HG03442 (cell line): ENCODE measurements around the gene LIG3.
"Not testable (repeated sequence)": the region's sequence is repeated elsewhere in the genome, so short reads cannot be mapped to it uniquely, and the experiment has no call there.

Source experiments
- ATAC-seq: cut with Tn5 transposase; IDR thresholded peaks from one replicate; pipeline ENCODE4 v1.9.1; 2021; ENCODE audit warnings: mild to moderate bottlenecking, moderate library complexity; ENCODE audit not compliant: unreplicated experiment

Gene LIG3

DNA sequence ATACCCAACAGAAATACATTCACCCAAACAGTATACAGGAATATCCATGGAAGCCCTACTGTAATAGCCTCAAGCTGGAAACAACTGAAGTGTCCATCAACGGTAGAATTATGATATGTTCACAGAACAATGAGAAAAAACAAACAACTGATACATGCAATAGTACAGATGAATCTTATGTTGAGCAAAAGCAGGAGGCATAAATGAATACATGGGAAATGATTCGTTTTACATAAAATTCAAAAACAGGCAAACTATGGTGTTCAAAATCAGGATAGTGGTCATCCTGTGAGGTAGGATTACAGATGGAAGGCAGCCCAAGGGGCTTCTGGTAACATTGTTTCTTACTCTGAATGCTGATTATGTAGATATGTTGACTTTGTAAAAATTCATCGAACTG, 58.1 kb downstream of the LIG3 start:
- no peak for ATAC-seq

DNA sequence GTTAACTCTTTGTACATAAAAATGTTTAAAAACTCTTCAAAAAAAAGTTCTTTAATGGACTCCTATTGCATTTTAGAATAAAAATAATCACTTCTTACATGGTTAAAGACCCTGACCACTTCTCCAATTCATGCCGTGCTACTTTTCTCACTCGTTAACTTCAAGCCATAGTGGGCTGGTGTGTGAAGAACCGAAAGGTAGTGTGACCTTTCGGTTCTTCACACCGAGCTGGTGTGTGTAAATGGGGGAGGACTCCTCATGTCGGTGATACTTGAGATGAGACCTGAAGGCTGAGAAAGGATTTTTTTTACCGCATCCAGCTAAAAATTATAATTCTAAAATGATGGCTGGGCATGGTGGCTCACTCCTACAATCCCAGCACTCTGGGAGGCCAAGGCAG, 61.1 kb downstream of the LIG3 start:
- ATAC-seq: no peak

DNA sequence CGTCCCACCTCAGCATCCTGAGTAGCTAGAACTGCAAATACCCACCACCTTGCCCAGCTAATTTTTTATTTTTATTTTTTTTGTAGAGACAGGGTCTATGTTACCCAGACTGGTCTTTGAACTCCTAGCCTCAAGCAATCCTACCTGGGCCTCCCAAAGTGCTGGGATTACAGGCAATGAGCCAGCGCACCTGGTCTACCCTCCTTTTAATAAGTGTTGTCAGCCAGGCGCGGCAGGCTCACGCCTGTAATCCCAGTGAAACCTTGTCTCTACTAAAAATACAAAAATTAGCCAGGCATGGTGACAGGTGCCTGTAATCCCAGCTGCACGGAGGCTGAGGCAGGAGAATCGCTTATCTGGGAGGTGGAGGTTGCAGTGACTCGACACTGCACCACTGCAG, 63.9 kb downstream of the LIG3 start:
- ATAC-seq: no peak

DNA sequence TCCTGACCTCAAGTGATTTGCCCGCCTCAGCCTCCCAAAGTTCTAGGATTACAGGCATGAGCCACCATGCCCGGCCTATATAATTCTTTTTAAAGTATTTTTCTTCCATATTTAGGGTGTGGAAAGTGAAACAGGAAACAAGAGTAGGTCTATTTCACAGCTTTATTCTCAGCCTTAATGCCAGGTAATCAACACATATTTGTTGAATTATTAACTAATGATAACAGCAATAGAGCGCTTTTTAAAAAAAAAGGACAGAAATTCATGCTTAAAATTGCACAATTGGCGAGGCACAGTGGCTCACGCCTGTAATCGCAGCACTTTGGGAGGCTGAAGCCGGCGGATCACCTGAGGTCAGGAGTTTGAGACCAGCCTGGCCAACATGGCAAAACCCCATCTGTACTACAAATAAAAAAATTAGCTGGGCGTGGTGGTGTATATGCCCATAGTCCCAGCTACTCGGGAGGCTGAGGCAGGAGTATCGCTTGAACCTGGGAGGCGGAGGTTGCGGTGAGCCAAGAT, 65.2 kb downstream of the LIG3 start:
- ATAC-seq: not testable (repeated sequence)

DNA sequence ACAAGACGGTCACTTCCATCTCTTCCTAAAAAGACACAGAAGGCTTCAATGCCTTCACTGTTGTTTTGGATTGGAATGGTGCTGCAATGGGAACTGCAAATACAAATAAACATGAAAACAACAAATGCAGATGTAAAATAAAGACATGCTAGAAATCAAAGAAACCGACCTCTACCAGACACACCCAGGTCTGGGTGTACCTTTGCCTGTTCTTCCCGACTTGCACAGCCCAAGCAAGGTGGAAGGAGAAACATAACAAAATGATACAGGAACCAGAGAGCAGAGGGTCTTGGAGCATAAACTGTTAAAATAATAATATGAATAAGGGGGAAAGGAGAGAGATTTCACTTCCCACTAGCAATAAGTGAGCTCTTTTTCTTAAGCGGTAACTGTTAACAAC, 65.9 kb downstream of the LIG3 start:
- no peak for ATAC-seq

DNA sequence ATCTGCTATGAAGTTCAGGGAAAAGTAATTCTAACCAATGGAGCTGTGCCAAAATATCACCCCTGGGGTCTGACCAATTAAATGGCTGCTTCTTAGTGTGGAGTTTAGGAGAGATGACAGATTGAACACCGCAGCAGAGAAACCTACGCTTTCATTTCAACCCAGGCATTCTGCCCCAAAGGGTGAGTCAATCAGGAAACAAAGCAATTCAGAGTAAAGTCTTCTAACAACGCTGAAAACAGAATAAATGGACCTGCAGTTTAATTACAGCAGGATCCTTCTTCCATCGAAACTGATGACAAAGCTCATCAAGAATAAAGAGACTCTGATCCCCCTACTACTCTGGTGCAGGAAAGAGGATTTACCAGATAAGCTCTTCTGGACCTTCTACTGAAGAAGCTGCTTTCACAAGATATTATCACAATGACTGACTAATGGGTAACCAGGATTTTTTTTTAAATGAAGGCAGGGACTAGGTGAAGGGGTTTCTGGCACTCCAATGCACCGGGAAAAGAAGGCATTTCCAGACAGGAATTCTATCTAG, 66.5 kb downstream of the LIG3 start:
- ATAC-seq: peak; percentile 46

DNA sequence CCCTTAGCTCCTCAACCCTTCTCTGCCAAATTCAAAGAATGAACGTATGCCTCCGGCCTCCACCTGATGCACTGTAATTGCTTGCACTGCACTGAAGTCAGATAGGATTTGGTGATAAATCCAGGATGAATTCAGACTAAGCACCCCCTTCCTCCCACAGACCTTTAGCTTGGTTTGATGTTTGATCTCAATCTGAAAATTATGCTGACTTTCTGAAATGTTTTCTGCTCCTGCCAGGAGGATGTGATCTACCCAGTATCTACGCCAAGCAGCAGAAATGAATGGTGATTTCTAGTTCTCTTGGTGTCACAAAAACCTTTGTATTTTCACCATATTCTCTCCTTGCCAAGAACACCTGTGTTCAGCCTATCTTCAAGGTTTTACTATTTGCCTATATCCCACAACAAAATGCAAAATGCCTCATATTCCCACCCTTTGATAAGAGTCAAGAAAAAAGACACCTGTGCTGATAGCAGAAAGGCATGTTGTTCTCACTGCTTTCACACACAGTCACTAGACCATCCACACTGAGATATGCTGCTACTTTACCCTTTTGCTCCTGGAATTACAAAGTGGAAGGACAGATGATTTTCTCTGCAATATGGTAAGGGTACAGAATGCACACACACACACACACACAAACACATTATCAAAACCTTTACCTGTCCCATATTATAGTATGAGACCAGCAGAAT, 68.5 kb downstream of the LIG3 start:
- no peak for ATAC-seq

DNA sequence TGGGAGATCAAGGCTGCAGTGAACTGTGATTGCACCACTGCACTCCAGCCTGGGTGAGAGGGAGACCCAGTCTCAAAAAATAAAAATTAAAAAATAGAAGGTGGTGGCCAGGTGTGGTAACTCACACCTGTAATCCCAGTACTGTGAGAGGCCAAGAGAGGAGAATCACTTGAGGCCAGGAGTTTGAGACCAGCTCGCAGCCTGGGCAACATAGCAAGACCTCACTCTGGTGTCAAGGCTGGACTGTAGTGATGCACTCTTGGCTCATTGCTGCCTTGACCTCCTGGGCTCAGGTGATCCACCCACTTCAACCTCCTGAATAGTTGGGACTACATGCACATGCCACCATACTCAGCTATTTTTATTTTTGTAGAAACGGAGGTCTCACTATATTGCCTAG, 69.9 kb downstream of the LIG3 start:
- no peak for ATAC-seq

DNA sequence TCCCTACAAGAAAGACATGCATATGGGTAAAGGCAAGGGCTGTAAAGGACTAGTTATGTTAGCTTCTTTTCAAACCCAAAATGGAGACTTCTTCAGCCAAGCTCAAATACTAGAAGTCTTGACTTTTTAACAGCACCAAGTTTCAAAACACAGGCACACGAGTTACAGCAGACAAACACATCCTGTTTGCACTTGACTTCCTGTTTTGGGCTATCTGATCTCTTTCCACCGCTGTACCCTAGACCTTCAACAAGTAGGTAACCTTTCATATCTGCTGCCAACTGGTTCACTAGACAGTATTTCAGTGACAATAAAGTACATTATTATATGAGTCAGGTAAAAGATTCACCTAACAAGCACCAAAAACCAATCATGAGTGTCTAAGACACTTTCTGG, 70.9 kb downstream of the LIG3 start:
- ATAC-seq: no peak

DNA sequence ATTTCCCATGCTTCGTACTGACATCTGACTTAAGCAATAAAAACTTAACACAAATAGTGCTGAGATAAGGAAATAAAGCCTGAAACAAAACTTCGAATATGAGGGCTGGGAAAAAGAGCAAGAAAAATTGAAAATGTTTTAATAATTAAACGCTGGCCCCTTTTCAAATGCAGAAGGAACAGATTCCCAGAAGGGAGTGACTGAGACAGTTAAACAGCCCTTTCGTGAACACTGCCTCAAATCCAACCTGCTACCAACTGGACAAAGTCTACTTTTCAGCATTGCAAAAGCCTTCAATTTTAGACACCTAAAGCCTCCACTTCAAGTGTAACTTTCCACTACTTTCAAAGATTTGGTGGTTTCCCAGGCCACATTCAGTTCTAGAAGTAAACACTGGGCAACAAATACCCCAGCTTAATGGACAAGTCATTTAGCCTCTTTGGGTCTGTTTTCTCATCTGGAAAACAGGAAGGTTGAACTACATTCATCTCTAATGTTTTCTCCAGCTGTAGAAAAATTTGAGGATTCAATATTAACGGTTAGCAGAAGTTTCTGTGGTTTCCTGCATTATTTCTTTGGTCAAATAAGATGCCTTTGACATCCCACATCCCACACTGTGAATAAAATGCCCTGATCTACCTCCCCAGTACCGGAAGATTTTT, 71.4 kb downstream of the LIG3 start:
- ATAC-seq: no peak

DNA sequence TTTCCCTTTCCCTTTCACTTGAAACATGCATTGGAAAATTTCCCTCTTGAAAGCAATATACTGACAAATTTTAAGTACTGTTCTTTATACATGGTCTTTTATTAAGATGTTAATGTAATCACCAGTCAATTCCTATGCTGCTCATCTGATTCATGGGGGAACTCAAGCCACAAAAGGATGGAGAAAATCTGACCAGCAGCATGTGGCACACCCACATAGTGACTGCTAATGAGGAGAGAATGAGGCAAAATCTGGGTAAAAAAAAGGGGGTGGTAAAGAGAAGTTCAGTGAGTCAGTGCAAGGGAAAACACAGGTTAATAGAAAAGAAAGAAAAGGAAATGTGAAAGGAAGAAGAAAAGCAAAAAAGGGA, 71.9 kb downstream of the LIG3 start:
- ATAC-seq: no peak

DNA sequence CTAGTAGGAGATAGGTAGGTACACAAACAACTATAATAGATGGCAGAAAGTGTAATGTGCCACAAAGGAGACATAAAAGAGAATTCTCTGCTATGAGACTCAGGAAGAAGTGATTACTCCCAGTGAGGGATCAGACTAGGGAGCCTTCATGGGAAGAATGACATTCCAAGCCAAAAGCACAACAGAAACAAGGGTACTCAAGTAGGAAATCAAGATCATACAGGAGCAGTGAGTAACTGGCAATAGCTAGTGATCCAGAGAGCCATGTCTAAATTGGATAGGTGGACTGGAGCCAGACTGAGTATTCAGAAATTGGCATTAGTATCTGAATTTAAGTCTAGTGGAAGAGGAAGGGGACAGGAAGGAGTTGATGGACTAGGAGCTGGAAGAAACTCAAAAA, 72.5 kb downstream of the LIG3 start:
- ATAC-seq: no peak

DNA sequence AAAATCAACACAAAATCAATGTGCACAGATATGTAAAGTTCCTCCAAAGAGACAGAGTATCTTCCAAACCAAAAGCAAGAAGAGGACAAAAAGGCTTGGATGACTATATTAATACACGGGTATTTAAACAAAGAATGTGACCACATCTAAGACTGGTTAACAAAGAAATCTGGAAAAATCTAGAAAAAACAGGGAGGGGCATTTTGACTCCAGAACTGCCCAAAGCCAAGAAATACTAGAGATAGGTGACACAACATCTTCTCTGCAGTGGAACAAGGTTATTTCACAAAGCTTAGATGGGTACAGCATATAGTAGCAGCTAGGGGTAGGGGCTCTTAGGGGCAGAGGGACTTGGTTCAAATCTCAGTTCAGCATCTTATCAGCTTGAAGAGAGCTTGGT, 72.9 kb downstream of the LIG3 start:
- no peak for ATAC-seq

DNA sequence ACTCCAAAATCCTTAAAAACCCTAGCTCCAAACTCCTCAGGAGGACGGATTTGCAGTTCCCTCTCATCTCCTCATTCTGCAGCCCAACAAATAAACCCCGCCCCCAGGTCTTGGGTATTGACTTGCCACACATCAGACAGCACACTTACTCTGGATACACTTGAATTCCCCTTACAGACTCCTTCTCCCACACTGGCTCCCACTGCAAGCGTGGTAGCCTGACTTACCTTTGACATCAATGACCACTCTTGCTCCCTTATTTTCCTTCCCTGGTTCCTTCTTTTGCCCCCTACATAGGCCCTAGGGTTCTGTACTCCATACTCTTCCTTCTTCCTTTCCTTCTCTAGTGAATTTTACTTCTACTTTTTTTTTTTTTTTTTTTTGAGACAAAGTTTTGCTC, 75.7 kb downstream of the LIG3 start:
- ATAC-seq: no peak

DNA sequence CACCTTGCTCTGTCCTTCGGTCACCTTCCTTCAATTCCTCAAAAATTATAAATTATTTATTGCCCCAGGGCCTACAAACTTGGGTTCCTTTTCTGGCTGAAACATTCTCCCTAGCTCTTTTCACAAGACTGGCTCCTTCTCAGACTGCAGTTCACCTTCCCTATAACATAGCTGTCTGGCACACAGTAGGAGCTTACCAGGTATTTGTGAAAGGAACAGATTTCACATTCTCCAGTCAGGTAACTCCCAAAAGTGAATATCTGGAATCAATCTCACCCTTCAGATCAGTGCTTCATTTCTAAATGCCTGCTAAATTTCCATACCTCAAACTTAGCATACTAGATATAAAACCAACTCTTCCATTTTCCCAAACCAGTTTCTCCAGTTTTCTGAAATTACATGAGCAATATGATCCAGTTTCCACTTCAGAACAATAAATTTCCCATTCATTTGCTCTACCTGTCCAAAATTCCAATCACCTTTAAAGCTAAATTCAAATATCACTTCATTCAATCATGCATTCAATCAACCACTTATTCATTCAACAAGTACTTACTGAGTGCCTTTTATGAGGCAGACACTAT, 77.1 kb downstream of the LIG3 start:
- ATAC-seq: no peak
